ENCODE results near the gene C1QB.
A peak's percentile ranks its signal among the peaks of the same experiment; 100 is the strongest.

C1QB gene

DNA sequence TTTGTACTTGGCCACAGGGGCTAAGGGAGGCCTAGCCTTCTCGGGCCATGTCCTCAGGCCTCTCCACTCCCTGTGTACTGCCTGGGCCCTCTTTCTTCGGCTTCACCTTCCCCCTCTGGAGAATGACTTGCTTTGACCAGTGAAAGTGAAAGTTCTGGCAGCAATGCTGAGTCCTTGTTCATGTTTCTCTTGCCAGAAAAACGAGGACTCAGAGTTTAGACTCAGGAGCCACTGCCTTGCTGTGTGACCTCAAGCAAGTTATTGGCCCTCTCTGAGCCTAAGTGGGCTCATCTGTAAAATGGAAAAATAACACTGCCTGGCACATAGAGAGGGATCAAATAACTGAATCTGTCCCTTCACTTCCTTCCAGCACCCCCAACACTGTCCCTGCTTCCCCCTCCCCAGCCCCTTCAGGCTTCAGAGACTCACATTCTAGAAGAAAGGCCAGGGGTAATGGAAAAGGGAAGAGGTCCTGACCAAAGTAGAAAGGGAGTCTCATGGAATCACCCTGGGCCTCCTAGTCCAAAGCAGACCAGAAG is 15.1 kb upstream of the C1QB start:
- H3K4me3 ChIP-seq (replicated peaks; ENCODE audit: low read depth, low read length) = no peak overlapping the region
- no peak for DNase-seq (ENCODE audit: low read depth)
- TF ChIP-seq, protein P1, sequence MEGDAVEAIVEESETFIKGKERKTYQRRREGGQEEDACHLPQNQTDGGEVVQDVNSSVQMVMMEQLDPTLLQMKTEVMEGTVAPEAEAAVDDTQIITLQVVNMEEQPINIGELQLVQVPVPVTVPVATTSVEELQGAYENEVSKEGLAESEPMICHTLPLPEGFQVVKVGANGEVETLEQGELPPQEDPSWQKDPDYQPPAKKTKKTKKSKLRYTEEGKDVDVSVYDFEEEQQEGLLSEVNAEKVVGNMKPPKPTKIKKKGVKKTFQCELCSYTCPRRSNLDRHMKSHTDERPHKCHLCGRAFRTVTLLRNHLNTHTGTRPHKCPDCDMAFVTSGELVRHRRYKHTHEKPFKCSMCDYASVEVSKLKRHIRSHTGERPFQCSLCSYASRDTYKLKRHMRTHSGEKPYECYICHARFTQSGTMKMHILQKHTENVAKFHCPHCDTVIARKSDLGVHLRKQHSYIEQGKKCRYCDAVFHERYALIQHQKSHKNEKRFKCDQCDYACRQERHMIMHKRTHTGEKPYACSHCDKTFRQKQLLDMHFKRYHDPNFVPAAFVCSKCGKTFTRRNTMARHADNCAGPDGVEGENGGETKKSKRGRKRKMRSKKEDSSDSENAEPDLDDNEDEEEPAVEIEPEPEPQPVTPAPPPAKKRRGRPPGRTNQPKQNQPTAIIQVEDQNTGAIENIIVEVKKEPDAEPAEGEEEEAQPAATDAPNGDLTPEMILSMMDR (IDR thresholded peaks at IDR 0.05; ENCODE audit: low read length, missing control alignments) = no peak

DNA sequence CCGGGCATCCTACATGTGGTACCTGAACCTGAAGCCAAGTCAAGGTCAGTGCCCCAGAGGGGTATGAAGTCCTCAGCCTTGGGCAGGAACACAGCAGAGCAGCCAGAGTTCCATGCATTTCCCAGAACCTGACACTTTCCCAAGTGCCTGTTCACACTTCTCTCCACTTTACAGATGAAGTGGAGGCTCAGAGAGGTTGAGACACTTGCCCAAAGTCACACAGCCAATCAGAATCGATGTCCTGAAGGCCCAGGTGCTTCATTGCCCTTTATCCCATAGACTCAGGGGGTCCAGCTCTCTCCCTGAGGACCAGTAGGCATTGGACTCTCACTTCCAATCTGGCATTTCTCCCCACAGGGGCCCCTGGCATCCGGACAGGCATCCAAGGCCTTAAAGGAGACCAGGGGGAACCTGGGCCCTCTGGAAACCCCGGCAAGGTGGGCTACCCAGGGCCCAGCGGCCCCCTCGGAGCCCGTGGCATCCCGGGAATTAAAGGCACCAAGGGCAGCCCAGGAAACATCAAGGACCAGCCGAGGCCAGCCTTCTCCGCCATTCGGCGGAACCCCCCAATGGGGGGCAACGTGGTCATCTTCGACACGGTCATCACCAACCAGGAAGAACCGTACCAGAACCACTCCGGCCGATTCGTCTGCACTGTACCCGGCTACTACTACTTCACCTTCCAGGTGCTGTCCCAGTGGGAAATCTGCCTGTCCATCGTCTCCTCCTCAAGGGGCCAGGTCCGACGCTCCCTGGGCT is 14.4 kb upstream of the C1QB start:
- TF ChIP-seq, protein P1 (IDR thresholded peaks at IDR 0.05; ENCODE audit: low read length, missing control alignments) = no peak
- H3K4me3 ChIP-seq (replicated peaks; ENCODE audit: low read depth, low read length) = no peak overlapping the region
- no peak for DNase-seq (ENCODE audit: low read depth)

DNA sequence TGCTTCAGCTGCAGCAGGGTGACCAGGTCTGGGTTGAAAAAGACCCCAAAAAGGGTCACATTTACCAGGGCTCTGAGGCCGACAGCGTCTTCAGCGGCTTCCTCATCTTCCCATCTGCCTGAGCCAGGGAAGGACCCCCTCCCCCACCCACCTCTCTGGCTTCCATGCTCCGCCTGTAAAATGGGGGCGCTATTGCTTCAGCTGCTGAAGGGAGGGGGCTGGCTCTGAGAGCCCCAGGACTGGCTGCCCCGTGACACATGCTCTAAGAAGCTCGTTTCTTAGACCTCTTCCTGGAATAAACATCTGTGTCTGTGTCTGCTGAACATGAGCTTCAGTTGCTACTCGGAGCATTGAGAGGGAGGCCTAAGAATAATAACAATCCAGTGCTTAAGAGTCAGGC is 13.8 kb upstream of the C1QB start:
- TF ChIP-seq, protein P1 (IDR thresholded peaks at IDR 0.05; ENCODE audit: low read length, missing control alignments) = no peak
- no peak overlapping the region for H3K4me3 ChIP-seq (replicated peaks; ENCODE audit: low read depth, low read length)
- peak; percentile 15 for DNase-seq (ENCODE audit: low read depth)

DNA sequence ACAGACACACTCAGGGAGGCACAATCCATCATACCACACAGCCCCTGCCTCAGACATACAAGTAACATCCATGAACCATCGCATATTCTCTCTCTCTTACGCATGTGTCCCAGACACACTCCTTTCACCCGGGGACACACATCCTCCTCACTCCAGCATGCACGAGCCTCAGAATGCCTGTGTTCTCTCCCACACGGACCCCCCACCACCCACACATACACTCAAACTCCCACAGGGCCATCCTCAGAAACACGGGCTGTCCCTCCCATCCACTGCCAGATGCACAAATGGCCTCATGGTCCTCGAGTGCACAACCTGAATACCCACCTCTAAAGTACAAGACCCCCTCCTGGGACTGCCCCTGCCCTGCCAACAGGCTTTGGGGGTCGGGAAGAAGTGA is 11.8 kb upstream of the C1QB start:
- TF ChIP-seq, protein P1 (IDR thresholded peaks at IDR 0.05; ENCODE audit: low read length, missing control alignments) = no peak
- no peak for DNase-seq (ENCODE audit: low read depth)
- no peak overlapping the region for H3K4me3 ChIP-seq (replicated peaks; ENCODE audit: low read depth, low read length)

DNA sequence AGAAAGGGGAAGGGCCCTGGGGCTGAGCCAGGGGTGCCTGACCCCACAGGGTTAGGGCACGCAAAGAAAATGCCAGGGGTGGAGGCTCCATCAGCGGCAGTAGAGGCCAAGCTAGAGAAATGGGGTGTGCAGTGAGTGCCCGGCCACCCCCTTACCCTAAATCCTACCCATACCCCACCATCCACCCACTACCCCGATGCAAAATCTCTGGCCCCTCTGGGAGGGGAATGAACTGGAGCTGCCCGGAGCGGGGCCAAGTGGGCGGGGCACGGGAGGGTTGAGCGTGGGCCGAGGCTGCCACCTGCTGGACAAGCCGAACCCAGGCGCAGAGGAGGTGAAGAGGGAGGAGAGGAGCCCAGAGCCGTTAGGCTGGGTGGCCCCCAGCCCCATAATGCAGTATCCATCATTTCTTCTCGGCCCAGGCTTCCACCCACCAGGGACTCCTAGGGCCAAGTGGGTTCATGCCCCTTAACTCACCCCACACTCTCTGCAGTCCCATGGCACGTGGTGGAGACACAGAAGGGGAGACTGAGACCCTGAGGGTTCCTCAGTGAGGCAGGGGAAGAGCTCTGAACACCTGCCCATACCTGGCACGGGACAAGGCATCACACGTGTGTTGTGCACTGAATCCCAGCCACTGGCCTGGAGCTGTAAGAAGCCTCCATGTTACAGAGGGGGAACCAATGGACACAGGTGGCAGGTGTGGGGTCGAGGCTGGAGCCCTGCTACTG is 11.0 kb upstream of the C1QB start:
- no peak overlapping the region for H3K4me3 ChIP-seq (replicated peaks; ENCODE audit: low read depth, low read length)
- TF ChIP-seq, protein P1 (IDR thresholded peaks at IDR 0.05; ENCODE audit: low read length, missing control alignments) = peak; percentile 83
- DNase-seq (ENCODE audit: low read depth) = peak; percentile 53

DNA sequence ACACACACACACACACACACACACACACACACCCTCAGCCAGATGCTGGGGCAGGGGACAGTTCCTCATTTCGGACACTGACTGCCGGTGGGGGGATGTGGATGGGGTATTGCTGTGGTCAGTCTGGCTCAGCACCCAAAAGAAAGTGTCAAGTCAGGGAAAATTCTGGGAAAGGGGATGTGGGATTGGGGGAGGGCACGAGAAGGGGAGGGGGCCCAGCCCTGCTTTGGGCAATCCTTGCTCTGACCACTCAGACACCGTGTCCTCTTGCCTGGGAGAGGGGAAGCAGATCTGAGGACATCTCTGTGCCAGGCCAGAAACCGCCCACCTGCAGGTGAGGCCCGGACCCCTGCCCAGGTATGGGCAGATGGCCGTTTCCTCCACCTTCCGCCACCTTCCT is 9.7 kb upstream of the C1QB start, which contains the start of gene C1QC:
Gene C1QC (plus strand): TSS at position 253 of the 400 bp plus-strand sequence. CDS start 391 bp downstream, outside the sequence.
- DNase-seq (ENCODE audit: low read depth) = no peak
- H3K4me3 ChIP-seq (replicated peaks; ENCODE audit: low read depth, low read length) = no peak within 1 kb of the TSS
- TF ChIP-seq, protein P1 (IDR thresholded peaks at IDR 0.05; ENCODE audit: low read length, missing control alignments) = no peak
